ENCODE results near the gene BST1. TPM values are rescaled to one million over a fixed set of nuclear protein-coding genes. Genes with fewer than 3 reads are reported as not detected.

Gene BST1
- total RNA-seq, 1 experiment from 2014 or later, result not detected

GRCh38 chr4:15692602-15693001 lies 10.3 kb upstream of the BST1 start:
- no peak for TF ChIP-seq CTCF (conservative IDR thresholded peaks at IDR 0.05)
- H3K23me2 ChIP-seq (ENCODE audit: insufficient read length, low read depth, low read length, poor library complexity, severe bottlenecking), result no peaks in the 10 kb centered on the region
- no peak overlapping the region for H2BK120ac ChIP-seq (ENCODE audit: low read depth, low read length, poor library complexity, severe bottlenecking)
- WGBS (ENCODE audit: extremely low coverage, insufficient read length, low lambda C conversion rate), result no CpG with 5 or more reads among the region's 2 CpGs
- no peak overlapping the region for H2AK5ac ChIP-seq (ENCODE audit: insufficient read length, low read length)
- Mint-ChIP-seq H3K27ac (no peak overlapping the region), H3K36me3 (ENCODE audit: insufficient read depth in 1 of 3, low read depth in 3 of 3) (peaks cover 4 to 21% (median 12%) of the 10 kb centered on the region in 3 experiments; a peak in 5 of 7 replicates), H3K27me3 (ENCODE audit: low read depth) (no peaks in the 10 kb centered on the region), H3K4me1 (peaks cover 40 to 50% of the 10 kb centered on the region in 2 experiments), H3K4me3 (no peak overlapping the region), H3K9me3 (peaks cover 5 to 7% of the 10 kb centered on the region in 2 experiments; a peak in 3 of 5 replicates)
- H4K91ac ChIP-seq (ENCODE audit: insufficient read length, low read depth, low read length), result no peak overlapping the region
- no peak overlapping the region for H2BK12ac ChIP-seq (ENCODE audit: insufficient read length, low read depth, low read length)
- H3K4me2 ChIP-seq (ENCODE audit: insufficient read depth, insufficient read length, low read length), result no peak overlapping the region
- no peak overlapping the region for H2BK20ac ChIP-seq (ENCODE audit: low read depth, low read length, poor library complexity, severe bottlenecking)
- no peak overlapping the region for H3K27ac ChIP-seq (ENCODE audit: insufficient read length, low read depth, low read length)
- no peaks in the 10 kb centered on the region for H3K9me3 ChIP-seq (ENCODE audit: control insufficient read depth, low read depth, low read length)
- no peak overlapping the region for H3K56ac ChIP-seq (ENCODE audit: insufficient read length, low read depth, low read length)
- no peak overlapping the region for H3K9ac ChIP-seq (ENCODE audit: extremely low read depth, insufficient read length, low read length)
- no peaks in the 10 kb centered on the region for H4K20me1 ChIP-seq (ENCODE audit: control insufficient read depth, insufficient read depth, insufficient read length)
- no peak overlapping the region for H2BK5ac ChIP-seq (ENCODE audit: insufficient read length, low read length)
- no peak overlapping the region for H3K18ac ChIP-seq (ENCODE audit: insufficient read length, low read depth, low read length)
- no peak overlapping the region for H4K8ac ChIP-seq (replicated peaks; ENCODE audit: insufficient read length, low read depth, low read length)
- H3K23ac ChIP-seq (ENCODE audit: insufficient read length, low read depth, low read length), result no peak overlapping the region
- no peaks in the 10 kb centered on the region for H3K79me2 ChIP-seq (ENCODE audit: insufficient read depth, low read length)
- no peak overlapping the region for H3K14ac ChIP-seq (ENCODE audit: insufficient read depth, low read length)
- no peak overlapping the region for H2BK15ac ChIP-seq (ENCODE audit: low read depth, low read length)
- no peaks in the 10 kb centered on the region for H3K27me3 ChIP-seq (ENCODE audit: insufficient read depth, low read length)
- no peak overlapping the region for H3K4ac ChIP-seq (ENCODE audit: low read depth, low read length)
- no peak for DNase-seq
- H3K4me1 ChIP-seq (ENCODE audit: insufficient read depth, low read length), result peaks cover 7% of the 10 kb centered on the region
- H3T11ph ChIP-seq (ENCODE audit: low read length), result no peak overlapping the region
- no peak overlapping the region for H2AFZ ChIP-seq (ENCODE audit: low read length)
- H4K5ac ChIP-seq (ENCODE audit: insufficient read length, low read depth, low read length), result no peak overlapping the region
- no peaks in the 10 kb centered on the region for H3K79me1 ChIP-seq (ENCODE audit: insufficient read depth, low read depth, low read length, poor library complexity, severe bottlenecking)
